H9 (cell line): ENCODE data around the gene ANKRD44. TPM values are rescaled to one million over a fixed set of nuclear protein-coding genes. Genes with fewer than 3 reads are reported as not detected.

Source experiments
- DNase-seq: peaks from one replicate; pipeline ENCODE4 v3.0.0-alpha.2; 2017
- H2AFZ ChIP-seq: one replicate; pipeline ENCODE4 v1.6.1; 2013; ENCODE audit warnings: mild to moderate bottlenecking, low read length, control low read depth, moderate library complexity
- H2AK5ac ChIP-seq: 2 replicates; pipeline ENCODE4 v1.6.1; 2013; ENCODE audit warnings: low read length, control low read depth, mixed read lengths; ENCODE audit not compliant: insufficient read length
- H2BK120ac ChIP-seq: one replicate; pipeline ENCODE4 v1.6.1; 2013; ENCODE audit warnings: low read depth, mild to moderate bottlenecking, low read length, control low read depth, inconsistent platforms; ENCODE audit not compliant: poor library complexity, severe bottlenecking
- H2BK12ac ChIP-seq: 2 replicates; pipeline ENCODE4 v1.6.1; 2013; ENCODE audit warnings: low read length, control low read depth, mixed read lengths, low read depth; ENCODE audit not compliant: insufficient read length
- H2BK15ac ChIP-seq: 2 replicates; pipeline ENCODE4 v1.6.1; 2013; ENCODE audit warnings: low read depth, low read length, control low read depth
- H2BK20ac ChIP-seq: one replicate; pipeline ENCODE4 v1.6.1; 2013; ENCODE audit warnings: low read depth, mild to moderate bottlenecking, low read length, control low read depth, inconsistent platforms; ENCODE audit not compliant: poor library complexity, severe bottlenecking
- H2BK5ac ChIP-seq: 2 replicates; pipeline ENCODE4 v1.6.1; 2013; ENCODE audit warnings: low read length, control low read depth, mixed read lengths; ENCODE audit not compliant: insufficient read length
- H3K14ac ChIP-seq: 2 replicates; pipeline ENCODE4 v1.6.1; 2013; ENCODE audit warnings: low read length, control low read depth; ENCODE audit not compliant: insufficient read depth
- H3K18ac ChIP-seq: 2 replicates; pipeline ENCODE4 v1.6.1; 2013; ENCODE audit warnings: low read depth, mild to moderate bottlenecking, mixed read lengths, low read length, control low read depth; ENCODE audit not compliant: insufficient read length
- H3K23ac ChIP-seq: 2 replicates; pipeline ENCODE4 v1.6.1; 2013; ENCODE audit warnings: low read length, control low read depth, mixed read lengths, low read depth; ENCODE audit not compliant: insufficient read length
- H3K23me2 ChIP-seq: 2 replicates; pipeline ENCODE4 v1.6.1; 2013; ENCODE audit warnings: low read depth, mild to moderate bottlenecking, mixed read lengths, low read length, control low read depth; ENCODE audit not compliant: insufficient read length, poor library complexity, severe bottlenecking
- H3K27ac ChIP-seq: 2 replicates; pipeline ENCODE4 v1.5.1; 2013; ENCODE audit warnings: low read length, control low read depth, mixed read lengths, low read depth; ENCODE audit not compliant: insufficient read length
- H3K27me3 ChIP-seq: 2 replicates; pipeline ENCODE4 v1.6.1; 2013; ENCODE audit warnings: low read length, control low read depth, inconsistent platforms; ENCODE audit not compliant: insufficient read depth
- H3K4ac ChIP-seq: 2 replicates; pipeline ENCODE4 v1.6.1; 2013; ENCODE audit warnings: low read depth, mild to moderate bottlenecking, control low read depth, inconsistent platforms, low read length, moderate library complexity
- H3K4me1 ChIP-seq: 2 replicates; pipeline ENCODE4 v1.6.1; 2013; ENCODE audit warnings: low read length, control low read depth, inconsistent platforms; ENCODE audit not compliant: insufficient read depth
- H3K4me2 ChIP-seq: 2 replicates; pipeline ENCODE4 v1.6.1; 2013; ENCODE audit warnings: low read length, control low read depth, mixed read lengths; ENCODE audit not compliant: insufficient read length, insufficient read depth
- H3K56ac ChIP-seq: 2 replicates; pipeline ENCODE4 v1.6.1; 2013; ENCODE audit warnings: low read depth, mild to moderate bottlenecking, mixed read lengths, low read length, control low read depth; ENCODE audit not compliant: insufficient read length
- H3K79me1 ChIP-seq: 2 replicates; pipeline ENCODE4 v1.6.1; 2013; ENCODE audit warnings: low read depth, mild to moderate bottlenecking, moderate library complexity, low read length, control low read depth, inconsistent platforms; ENCODE audit not compliant: insufficient read depth, poor library complexity, severe bottlenecking
- H3K79me2 ChIP-seq: 2 replicates; pipeline ENCODE4 v1.6.1; 2013; ENCODE audit warnings: low read length, control low read depth, inconsistent platforms; ENCODE audit not compliant: insufficient read depth
- H3K9ac ChIP-seq: 2 replicates; pipeline ENCODE4 v1.6.1; 2013; ENCODE audit warnings: low read length, control low read depth, mixed read lengths; ENCODE audit not compliant: insufficient read length; ENCODE audit errors: extremely low read depth
- H3K9me3 ChIP-seq: one replicate; pipeline ENCODE4 v1.6.1; 2013; ENCODE audit warnings: low read depth, low read length, inconsistent platforms; ENCODE audit not compliant: control insufficient read depth
- H3T11ph ChIP-seq: one replicate; pipeline ENCODE4 v1.6.1; 2013; ENCODE audit warnings: mild to moderate bottlenecking, low read length, control low read depth, inconsistent platforms
- H4K20me1 ChIP-seq: one replicate; pipeline ENCODE4 v1.6.1; 2013; ENCODE audit not compliant: control insufficient read depth, insufficient read length, insufficient read depth
- H4K5ac ChIP-seq: 2 replicates; pipeline ENCODE4 v1.6.1; 2013; ENCODE audit warnings: low read depth, mild to moderate bottlenecking, mixed read lengths, low read length, control low read depth; ENCODE audit not compliant: insufficient read length
- H4K8ac ChIP-seq: replicated peaks from 2 replicates; pipeline ENCODE4 v1.6.1; 2013; ENCODE audit warnings: low read length, control low read depth, mixed read lengths, low read depth; ENCODE audit not compliant: insufficient read length
- H4K91ac ChIP-seq: 2 replicates; pipeline ENCODE4 v1.6.1; 2013; ENCODE audit warnings: low read depth, mild to moderate bottlenecking, moderate library complexity, mixed read lengths, low read length, control low read depth; ENCODE audit not compliant: insufficient read length
- H3K27ac Mint-ChIP-seq, 3 experiments: 2 replicates in 2 of 3; 3 replicates in 1 of 3; pipeline ENCODE4 v1.8.0; 2020 to 2021; ENCODE audit warnings: mixed read lengths in 3 of 3, mild to moderate bottlenecking in 1 of 3, moderate library complexity in 1 of 3
- H3K27me3 Mint-ChIP-seq: 2 replicates; pipeline ENCODE4 v1.8.0; 2021; ENCODE audit warnings: low read depth, mild to moderate bottlenecking, moderate library complexity, mixed read lengths
- H3K36me3 Mint-ChIP-seq, 3 experiments: 2 replicates in 2 of 3; 3 replicates in 1 of 3; pipeline ENCODE4 v1.8.0; 2020 to 2021; ENCODE audit warnings: low read depth in 3 of 3, mixed read lengths in 3 of 3; ENCODE audit not compliant: insufficient read depth in 1 of 3
- H3K4me1 Mint-ChIP-seq, 2 experiments: 2 replicates each; pipeline ENCODE4 v1.8.0; 2020; ENCODE audit warnings: mixed read lengths in 2 of 2
- H3K4me3 Mint-ChIP-seq, 2 experiments: 2 replicates in 1 of 2; 3 replicates in 1 of 2; pipeline ENCODE4 v1.8.0; 2020 to 2021; ENCODE audit warnings: mild to moderate bottlenecking in 2 of 2, mixed read lengths in 2 of 2, moderate library complexity in 1 of 2
- H3K9me3 Mint-ChIP-seq, 2 experiments: 2 replicates in 1 of 2; 3 replicates in 1 of 2; pipeline ENCODE4 v1.8.0; 2020; ENCODE audit warnings: mild to moderate bottlenecking in 2 of 2, mixed read lengths in 2 of 2, moderate library complexity in 1 of 2
- CTCF ChIP-seq: fragments of 200-600 bp; sonication (generic); conservative IDR thresholded peaks from 3 replicates; pipeline ENCODE4 v1.8.0; 2021; ENCODE audit warnings: antibody characterized with exemption, mild to moderate bottlenecking
- WGBS: extraction: QIAGEN DNeasy Blood & Tissue Kit; methylation state at CpG from one replicate; pipeline ENCODE4 v1.1.7; 2013; ENCODE audit warnings: missing lambda C conversion rate, low lambda C conversion rate, mixed read lengths; ENCODE audit not compliant: insufficient read length; ENCODE audit errors: extremely low coverage; 5-methylcytosine and 5-hydroxymethylcytosine counted together
- total RNA-seq: library from RNA; stranded (reverse); gene quantifications from 2 replicates; pipeline ENCODE4 v1.2.1, GENCODE V29; 2021

ANKRD44 gene
- total RNA-seq, 1 experiment from 2014 or later = 1.9 TPM

GRCh38 chr2:197264332-197264731, 46.2 kb downstream of the ANKRD44 start:
- H3K4me2 ChIP-seq = no peak overlapping the region
- no peak overlapping the region for H4K91ac ChIP-seq
- H4K5ac ChIP-seq = no peak overlapping the region
- H3K23ac ChIP-seq = no peak overlapping the region
- no peaks in the 10 kb centered on the region; the same call in 1 of the 2 replicates for H3K27me3 Mint-ChIP-seq
- H3K23me2 ChIP-seq = no peaks in the 10 kb centered on the region
- no peaks in the 10 kb centered on the region for H3K79me2 ChIP-seq
- H3K79me1 ChIP-seq = no peaks in the 10 kb centered on the region
- no peaks in the 10 kb centered on the region for H3K27me3 ChIP-seq
- H2BK12ac ChIP-seq = no peak overlapping the region
- H3K36me3 Mint-ChIP-seq = no peaks in the 10 kb centered on the region
- no peak for DNase-seq
- H3K4me1 Mint-ChIP-seq = peaks cover 1 to 2% of the 10 kb centered on the region in 2 experiments; a peak in 1 of 4 replicates
- no peak overlapping the region for H3K4ac ChIP-seq
- peaks cover 0 to 2% of the 10 kb centered on the region in 2 experiments; a peak in 1 of 5 replicates for H3K9me3 Mint-ChIP-seq
- no peaks in the 10 kb centered on the region for H3K4me1 ChIP-seq
- H3K14ac ChIP-seq = no peak overlapping the region
- no peak overlapping the region for H3K9ac ChIP-seq
- no peaks in the 10 kb centered on the region for H4K20me1 ChIP-seq
- H3K27ac Mint-ChIP-seq = no peak overlapping the region
- H3K27ac ChIP-seq = no peak overlapping the region
- H2BK15ac ChIP-seq = no peak overlapping the region
- no peak overlapping the region for H2AFZ ChIP-seq
- WGBS = no CpG with 5 or more reads among the region's 5 CpGs
- H3K9me3 ChIP-seq = no peaks in the 10 kb centered on the region
- no peak overlapping the region for H2BK120ac ChIP-seq
- no peak overlapping the region for H3T11ph ChIP-seq
- no peak for TF ChIP-seq CTCF
- no peak overlapping the region for H3K56ac ChIP-seq
- H3K18ac ChIP-seq = no peak overlapping the region
- no peak overlapping the region for H4K8ac ChIP-seq
- no peak overlapping the region for H3K4me3 Mint-ChIP-seq
- H2BK5ac ChIP-seq = no peak overlapping the region
- H2BK20ac ChIP-seq = no peak overlapping the region
- no peak overlapping the region for H2AK5ac ChIP-seq
